COLO668 (cell line): Measurements from ENCODE around the gene NLRP6.

Experiments
- DNase-seq: peaks from one replicate; lab custom pipeline; 2025; ENCODE audit not compliant: unreplicated experiment; lab: John Stamatoyannopoulos, UW

NLRP6 gene

GRCh38 chr11:292211-293121 lies 14.3 kb downstream of the NLRP6 start:
- DNase-seq: no peak

DNA sequence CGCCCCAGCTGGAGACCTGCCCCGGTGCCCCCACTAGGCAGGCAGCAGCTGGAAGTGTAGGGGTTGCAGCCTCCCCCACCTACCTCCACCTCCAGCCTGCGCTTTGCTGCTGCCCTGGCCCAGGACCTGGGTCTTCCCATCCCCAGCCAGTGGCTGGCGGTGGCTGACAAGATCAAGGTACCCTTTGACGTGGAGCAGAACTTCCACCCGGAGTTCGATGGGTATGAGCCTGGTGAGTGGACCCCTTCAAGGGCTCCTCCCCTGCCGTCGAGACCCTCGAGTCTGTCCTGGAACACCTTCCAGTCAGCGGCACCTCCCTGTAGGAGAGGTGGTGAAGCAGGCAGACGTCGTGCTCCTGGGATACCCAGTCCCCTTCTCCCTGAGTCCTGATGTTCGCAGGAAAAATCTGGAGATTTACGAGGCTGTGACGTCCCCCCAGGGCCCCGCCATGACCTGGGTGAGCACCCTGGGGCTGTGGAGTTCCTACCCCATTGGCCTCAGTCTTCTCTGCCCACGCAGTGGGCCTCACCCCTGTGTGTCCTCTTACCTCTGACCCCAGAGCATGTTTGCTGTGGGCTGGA lies 15.2 kb downstream of the NLRP6 start:
- no peak for DNase-seq

DNA sequence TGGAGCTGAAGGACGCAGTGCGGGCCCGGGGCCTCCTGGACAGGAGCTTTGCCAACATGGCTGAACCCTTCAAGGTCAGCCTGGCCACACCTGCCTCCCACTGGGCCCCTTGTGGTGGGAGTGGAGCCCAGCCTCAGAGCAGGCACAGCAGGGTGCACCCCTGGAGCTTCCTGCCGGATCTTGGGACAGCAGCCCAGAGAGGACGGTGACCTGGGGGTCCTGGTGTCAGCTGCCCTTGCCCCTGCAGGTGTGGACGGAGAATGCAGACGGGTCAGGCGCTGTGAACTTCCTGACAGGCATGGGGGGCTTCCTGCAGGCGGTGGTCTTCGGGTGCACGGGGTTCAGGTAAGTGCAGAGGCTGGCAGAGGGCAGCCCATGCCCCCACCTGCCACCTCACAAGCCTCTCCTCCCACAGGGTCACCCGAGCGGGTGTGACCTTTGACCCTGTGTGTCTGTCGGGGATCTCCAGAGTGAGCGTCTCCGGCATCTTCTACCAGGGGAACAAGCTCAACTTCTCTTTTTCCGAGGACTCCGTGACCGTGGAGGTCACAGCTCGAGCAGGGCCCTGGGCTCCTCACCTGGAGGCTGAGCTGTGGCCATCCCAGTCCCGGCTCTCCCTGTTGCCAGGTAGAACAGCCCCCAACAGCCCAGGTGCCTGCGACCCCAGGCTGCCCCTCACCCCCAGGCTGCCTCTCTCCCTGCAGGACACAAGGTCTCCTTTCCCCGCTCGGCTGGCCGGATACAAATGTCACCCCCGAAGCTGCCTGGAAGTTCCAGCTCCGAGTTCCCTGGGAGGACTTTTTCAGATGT lies 15.8 kb downstream of the NLRP6 start:
- DNase-seq: no peak

DNA sequence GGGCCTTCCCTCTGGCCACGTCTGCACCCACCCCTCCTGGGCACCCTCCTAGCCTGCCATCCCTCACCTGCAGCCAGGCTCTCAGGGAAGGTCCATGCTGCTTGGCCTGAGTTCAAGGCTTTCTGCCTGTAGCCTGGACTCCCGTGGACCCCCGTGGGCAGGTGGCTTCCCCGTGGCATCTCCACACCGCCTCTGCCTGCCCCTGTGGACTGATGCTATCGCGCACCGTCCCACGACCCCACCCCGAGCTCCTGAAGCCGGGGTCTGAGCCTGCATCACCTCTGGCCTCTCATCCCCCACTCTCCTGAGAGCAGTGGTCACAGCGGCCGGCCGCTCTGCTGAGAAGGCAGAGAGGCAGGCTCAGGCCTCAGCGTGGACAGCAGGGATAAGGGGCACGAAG lies 16.6 kb downstream of the NLRP6 start:
- no peak for DNase-seq

DNA sequence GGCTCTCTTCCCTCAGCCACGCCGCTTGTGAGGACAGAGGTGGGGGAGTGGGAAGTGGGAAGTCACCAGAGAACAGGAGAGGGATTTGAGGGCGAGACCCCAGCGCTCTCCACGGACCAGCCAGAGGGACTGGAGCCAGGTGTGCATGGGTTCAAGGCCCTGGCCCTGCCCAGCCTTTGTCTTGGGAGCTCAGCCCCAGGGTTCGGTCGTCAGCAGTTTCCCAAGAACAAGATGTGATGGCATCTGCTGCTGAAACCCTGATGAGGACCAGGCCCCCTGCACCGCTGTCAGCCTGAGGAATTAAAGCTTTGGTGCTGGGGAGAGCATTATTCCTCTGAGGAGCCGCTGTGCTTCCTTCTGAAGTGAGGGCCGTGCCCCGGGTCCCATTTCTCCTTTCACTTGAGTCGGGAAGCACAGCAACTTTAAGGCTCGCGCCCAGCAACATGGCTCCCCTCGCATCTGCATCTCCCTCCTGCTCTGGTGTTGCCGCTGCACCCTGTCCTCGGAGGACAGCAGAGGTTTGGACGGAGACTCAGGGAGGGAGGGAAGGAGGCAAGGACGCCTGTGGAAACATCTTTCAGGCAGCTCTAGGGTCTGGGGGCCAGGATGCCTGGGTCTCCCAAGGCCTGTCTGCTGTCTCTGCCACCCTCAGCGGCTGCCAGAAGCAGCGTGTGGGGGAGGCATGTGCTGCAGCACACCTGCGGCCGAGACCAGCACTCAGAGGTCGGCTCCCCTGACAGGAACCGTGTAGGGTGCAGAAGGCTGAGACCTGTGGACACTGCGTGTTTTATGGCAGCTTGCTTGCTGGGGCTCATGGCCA lies 17.4 kb downstream of the NLRP6 start:
- DNase-seq: no peak

GRCh38 chr11:296171-297050 lies 18.2 kb downstream of the NLRP6 start:
- no peak for DNase-seq

DNA sequence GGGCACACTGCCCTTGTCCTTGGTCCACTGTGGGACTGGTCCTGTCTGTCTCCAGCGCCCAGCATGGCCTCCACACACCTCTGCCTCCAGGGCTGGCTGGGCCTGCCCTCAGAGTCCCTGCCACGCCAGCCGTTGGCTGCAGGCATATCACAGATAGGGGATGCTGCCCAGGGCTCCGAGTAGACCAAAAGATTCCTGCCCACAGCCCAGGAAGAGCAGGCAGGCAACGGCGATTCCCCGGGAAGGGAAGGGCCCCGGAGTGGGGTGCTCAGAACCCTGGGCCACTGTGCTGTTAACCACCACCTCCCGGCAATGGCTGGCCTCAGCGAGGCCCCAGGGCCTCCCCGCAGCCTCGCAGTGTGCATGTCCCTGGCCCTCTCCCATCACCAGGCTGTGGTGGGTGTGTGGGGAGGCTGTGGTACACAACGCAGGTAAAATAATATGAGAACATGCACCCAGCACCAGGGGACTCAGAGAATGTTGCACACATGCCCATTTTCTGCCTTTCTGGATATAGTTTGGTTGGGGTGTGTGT lies 18.9 kb downstream of the NLRP6 start:
- DNase-seq: no peak

DNA sequence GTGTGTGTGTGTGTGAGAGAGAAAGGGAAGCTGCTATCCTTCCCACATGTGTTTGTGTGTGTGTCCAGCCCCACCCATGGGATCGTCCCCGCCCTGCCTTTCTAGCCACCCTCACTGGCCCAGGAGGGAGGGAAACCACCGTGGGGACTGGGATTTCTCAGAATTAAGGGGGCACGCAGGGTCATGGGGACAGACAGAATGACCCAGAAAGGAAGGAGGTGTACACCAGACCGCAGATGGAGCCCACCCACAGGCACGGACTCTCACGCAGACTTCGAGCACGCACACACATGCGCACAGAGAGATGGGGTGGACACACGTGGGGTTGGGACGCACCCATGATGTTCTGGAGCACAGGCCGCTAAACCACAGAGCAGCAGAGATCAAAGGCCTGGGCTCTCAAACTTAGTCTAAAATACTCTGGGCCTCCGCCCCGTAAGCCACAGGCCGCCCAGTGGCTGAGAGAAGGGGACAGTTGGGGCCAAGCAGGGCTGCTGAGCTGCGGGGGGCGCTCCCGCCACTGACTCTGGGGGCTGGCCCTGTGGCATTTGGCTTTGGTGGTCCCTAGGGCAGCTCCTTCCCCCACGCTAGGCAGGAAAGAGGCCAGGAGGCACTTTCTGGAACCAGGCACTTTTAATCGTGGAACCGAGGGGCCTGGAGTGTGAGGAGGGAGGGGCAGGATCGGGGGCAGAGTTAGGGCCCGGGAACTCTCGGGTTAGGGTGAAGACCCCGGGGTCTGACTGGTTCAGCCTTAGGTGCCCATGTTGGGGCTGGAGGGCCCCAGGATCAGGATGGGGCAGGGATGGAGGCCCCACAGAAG lies 19.6 kb downstream of the NLRP6 start:
- no peak for DNase-seq

DNA sequence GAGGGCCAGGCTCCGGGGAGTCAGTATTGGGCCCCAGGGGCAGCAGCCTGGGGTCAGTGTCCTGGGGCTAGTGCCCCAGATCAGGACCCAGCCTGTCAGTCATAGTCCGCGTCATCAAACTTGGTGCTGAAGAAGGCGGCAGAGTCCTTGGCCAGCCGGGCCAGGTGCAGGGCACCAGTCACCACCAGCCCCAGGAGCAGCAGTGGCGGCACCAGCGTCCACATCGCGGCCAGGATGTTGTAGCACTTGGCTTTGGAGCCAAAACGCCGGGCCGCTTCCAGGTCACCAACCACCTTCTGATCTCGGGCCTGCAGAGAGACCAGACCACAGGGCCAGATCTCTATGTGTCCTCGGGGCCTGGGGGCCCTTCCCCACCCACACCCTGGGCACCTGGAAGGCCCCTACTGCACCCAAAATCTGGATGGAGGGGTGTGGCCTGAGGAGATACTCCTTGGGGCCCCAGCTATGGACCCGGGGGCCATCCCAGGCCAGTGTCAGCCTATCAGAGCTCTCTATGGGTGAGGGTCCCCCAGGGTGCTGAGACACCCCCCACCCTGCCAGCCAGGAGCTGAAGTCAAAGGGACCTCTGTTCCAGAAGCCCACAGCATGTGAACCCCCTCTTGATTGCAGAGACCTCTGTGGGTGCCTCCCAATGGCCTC lies 20.3 kb downstream of the NLRP6 start:
- DNase-seq: no peak

GRCh38 chr11:299081-299891 lies 21.1 kb downstream of the NLRP6 start, which contains the start of gene IFITM5:
IFITM5 (minus strand) TSS chr11:299526; CDS start chr11:299490, 36 bp downstream.
- DNase-seq: no peak

DNA sequence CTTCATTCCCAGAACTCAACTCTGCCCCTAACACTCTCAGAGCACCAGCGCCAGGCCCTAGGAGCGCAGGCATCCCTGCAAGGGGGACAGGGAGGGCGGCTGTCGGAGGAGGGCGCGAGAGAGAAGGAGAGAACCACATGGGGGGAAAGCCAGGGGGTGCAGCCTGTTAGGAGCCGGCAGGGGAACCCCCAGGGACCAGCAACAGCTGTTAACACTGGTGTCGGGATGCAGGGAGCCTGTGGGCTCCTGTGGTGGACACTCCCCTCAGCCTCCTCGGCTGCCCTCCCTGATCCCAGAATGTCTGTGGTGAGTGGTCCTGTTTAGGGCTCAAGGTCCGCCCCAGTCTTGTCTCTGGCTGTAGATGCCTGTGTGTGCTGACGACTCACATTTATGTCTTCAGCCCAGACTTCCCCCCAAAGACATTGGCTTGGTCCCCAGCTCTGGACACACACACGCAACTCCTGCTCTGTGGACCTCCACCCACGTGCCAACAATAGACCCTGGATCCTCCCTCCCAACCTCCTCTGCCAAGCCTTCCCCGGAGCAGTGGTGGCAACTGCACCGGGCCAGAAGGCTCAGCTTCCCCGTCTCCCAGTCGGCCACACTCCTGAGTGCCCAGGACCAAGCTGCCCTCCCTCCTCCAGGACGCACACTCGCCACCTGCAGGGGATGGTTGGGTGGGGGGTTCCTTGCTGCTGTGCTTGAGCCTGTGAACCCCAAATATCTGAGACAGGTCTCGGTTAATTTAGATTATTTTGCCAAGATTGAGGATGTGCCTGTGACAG lies 21.9 kb downstream of the NLRP6 start:
- no peak for DNase-seq

DNA sequence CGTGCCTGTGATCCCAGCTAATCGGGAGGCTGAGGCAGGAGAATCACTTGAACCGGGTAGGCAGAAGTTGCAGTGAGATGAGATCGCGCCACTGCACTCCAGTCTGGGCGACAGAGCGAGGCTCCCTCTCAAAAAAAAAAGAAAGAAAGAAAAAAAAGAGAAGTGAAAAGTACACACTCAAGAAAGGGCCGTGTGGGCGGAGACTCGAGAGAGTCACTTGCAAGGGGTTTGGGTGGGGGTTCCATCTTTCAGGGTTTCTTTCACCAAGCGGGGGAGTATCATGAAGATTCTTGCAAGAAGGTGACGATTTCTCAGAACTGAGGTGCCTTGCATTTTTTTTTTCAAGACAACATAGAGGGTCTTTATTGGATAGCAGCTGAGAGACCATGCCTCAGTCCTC lies 25.2 kb downstream of the NLRP6 start:
- DNase-seq: no peak

- no peak for DNase-seq
Measured at GRCh38 chr11:304061-304506, 25.9 kb downstream of the NLRP6 start.

GRCh38 chr11:304915-305843 lies 27.0 kb downstream of the NLRP6 start:
- no peak for DNase-seq

GRCh38 chr11:305844-306211 lies 27.6 kb downstream of the NLRP6 start:
- DNase-seq: no peak
